22Rv1 (cell line): Measurements from ENCODE around the gene DPP4.

ENCODE experiments used
- ZFX ChIP-seq: fragments of 450-650 bp; IDR thresholded peaks from 2 replicates; pipeline ENCODE4 v1.6.1; 2017; ENCODE audit warnings: antibody characterized with exemption, borderline replicate concordance
- TF ChIP-seq, protein P1 (sequence below): fragments of 450-650 bp; IDR thresholded peaks from 2 replicates; pipeline ENCODE4 v1.5.1; 2017; ENCODE audit warnings: mild to moderate bottlenecking

DNA sequence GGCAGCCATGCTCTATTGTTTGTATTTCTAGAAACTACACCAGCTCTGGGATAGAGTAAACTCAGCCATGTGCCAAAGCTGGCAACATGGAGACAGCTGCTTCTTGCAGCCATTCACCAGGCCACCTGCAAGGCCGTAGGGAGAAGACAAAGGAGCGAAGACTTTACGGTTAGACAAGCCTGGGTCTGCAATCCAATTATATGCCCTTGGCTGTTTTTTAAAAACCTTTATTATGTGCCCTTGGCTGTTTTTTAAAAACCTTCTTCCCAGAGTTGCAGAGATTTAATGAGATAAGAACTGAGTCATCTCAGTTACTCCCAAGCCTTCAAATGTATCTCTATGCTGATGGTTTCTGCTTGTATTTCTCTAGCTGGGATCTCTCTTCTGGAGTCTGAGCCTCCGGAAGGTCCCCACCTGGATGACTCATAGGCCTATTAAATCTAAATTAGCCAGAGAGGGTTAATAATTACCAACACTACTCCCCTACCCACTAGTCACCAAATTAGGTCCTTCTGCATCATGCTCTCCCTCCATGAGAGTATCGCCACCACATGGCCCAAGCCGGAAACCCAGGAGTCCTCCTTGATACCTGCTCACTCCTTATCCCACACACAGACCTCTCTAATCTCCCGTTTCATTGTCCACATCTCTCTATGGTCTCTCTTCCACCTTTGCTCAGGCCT, 17.5 kb upstream of the DPP4 start:
- TF ChIP-seq, protein P1, sequence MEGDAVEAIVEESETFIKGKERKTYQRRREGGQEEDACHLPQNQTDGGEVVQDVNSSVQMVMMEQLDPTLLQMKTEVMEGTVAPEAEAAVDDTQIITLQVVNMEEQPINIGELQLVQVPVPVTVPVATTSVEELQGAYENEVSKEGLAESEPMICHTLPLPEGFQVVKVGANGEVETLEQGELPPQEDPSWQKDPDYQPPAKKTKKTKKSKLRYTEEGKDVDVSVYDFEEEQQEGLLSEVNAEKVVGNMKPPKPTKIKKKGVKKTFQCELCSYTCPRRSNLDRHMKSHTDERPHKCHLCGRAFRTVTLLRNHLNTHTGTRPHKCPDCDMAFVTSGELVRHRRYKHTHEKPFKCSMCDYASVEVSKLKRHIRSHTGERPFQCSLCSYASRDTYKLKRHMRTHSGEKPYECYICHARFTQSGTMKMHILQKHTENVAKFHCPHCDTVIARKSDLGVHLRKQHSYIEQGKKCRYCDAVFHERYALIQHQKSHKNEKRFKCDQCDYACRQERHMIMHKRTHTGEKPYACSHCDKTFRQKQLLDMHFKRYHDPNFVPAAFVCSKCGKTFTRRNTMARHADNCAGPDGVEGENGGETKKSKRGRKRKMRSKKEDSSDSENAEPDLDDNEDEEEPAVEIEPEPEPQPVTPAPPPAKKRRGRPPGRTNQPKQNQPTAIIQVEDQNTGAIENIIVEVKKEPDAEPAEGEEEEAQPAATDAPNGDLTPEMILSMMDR = peak; percentile 38
- TF ChIP-seq ZFX = no peak
